Germinal center (tissue), 1 donor: ENCODE measurements around the gene LRCH4.
"Not testable (repeated sequence)": the region's sequence is repeated elsewhere in the genome, so short reads cannot be mapped to it uniquely, and the experiment has no call there.

Experiments
- DNase-seq: peaks from one replicate; pipeline ENCODE4 v3.0.0; 2012; ENCODE audit warnings: mixed read lengths, low spot score

Gene LRCH4

GRCh38 chr7:100544967-100545359 is 41.0 kb downstream of the LRCH4 start:
- DNase-seq, result no peak

GRCh38 chr7:100544386-100544785 is 41.5 kb downstream of the LRCH4 start:
- DNase-seq, result no peak

- no peak for DNase-seq
These were observed 42.3 kb downstream of the LRCH4 start for GRCh38 chr7:100543586-100543985.

GRCh38 chr7:100541309-100541708 is 44.6 kb downstream of the LRCH4 start:
- DNase-seq, result not testable (repeated sequence)

GRCh38 chr7:100540073-100540723 is 45.7 kb downstream of the LRCH4 start:
- no peak for DNase-seq

GRCh38 chr7:100539436-100540006 is 46.4 kb downstream of the LRCH4 start:
- DNase-seq, result no peak

- DNase-seq, result peak; percentile 100
These were observed 47.1 kb downstream of the LRCH4 start, which contains the start of gene AGFG2 for GRCh38 chr7:100538654-100539435. Gene AGFG2 (plus strand): TSS chr7:100539203. CDS start chr7:100539347, 144 bp downstream.

GRCh38 chr7:100538348-100538653 is 47.6 kb downstream of the LRCH4 start:
- no peak for DNase-seq

- not testable (repeated sequence) for DNase-seq
These were observed 49.2 kb downstream of the LRCH4 start for GRCh38 chr7:100536695-100537094.

GRCh38 chr7:100535982-100536381 is 49.9 kb downstream of the LRCH4 start:
- DNase-seq, result not testable (repeated sequence)

- DNase-seq, result no peak
These were observed 53.5 kb downstream of the LRCH4 start for GRCh38 chr7:100532165-100533022.

GRCh38 chr7:100528108-100528866 is 57.6 kb downstream of the LRCH4 start:
- not testable (repeated sequence) for DNase-seq
